ENCODE data around the gene FSD1.

FSD1 gene

GRCh38 chr19:4267101-4267900 lies 37.1 kb upstream of the FSD1 start:
- ATAC-seq (ENCODE audit: insufficient read depth, low read depth) (peak; percentile 88), DNase-seq (peak; percentile 70)
- TF ChIP-seq CTCF (IDR thresholded peaks at IDR 0.05; ENCODE audit: borderline replicate concordance, extremely low read depth, low read length, poor library complexity, severe bottlenecking) (peak; percentile 86), EZH2 (IDR thresholded peaks at IDR 0.05; ENCODE audit: borderline replicate concordance, low read depth, low read length, severe bottlenecking) (no peak)
- no peak overlapping the region for H3K4me2 ChIP-seq (ENCODE audit: insufficient read depth, low read length)
- no peaks in the 10 kb centered on the region for H3K79me2 ChIP-seq (ENCODE audit: insufficient read depth, low read length)
- H4K20me1 ChIP-seq (ENCODE audit: insufficient read depth, low read length): peaks cover 6% of the 10 kb centered on the region
- peaks cover 52% of the 10 kb centered on the region for H3K36me3 ChIP-seq (ENCODE audit: insufficient read depth, low read length)
- no peaks in the 10 kb centered on the region for H3K4me1 ChIP-seq (ENCODE audit: insufficient read depth, low read length)
- no peak overlapping the region for H3K27ac ChIP-seq (ENCODE audit: low read length)
- no peaks in the 10 kb centered on the region for H3K27me3 ChIP-seq (ENCODE audit: insufficient read depth, low read length, poor library complexity)
- H3K9me3 ChIP-seq (ENCODE audit: insufficient read depth, low read length, severe bottlenecking): no peaks in the 10 kb centered on the region
- no peak overlapping the region for H2AFZ ChIP-seq (ENCODE audit: low read depth, low read length)
- H3K9ac ChIP-seq (ENCODE audit: low read depth, low read length): no peak overlapping the region
- H3K4me3 ChIP-seq (ENCODE audit: low read depth in 1 of 2, low read length in 2 of 2): no peak overlapping the region

- Histone ChIP-seq H4K20me1 (ENCODE audit: insufficient read depth, low read length) (peaks cover 6% of the 10 kb centered on the region), H3K27me3 (ENCODE audit: insufficient read depth, low read length, poor library complexity) (no peaks in the 10 kb centered on the region), H3K9ac (ENCODE audit: low read depth, low read length) (no peak overlapping the region), H2AFZ (ENCODE audit: low read depth, low read length) (no peak overlapping the region), H3K27ac (ENCODE audit: low read length) (no peak overlapping the region), H3K4me3 (ENCODE audit: low read depth in 1 of 2, low read length in 2 of 2) (no peak overlapping the region), H3K9me3 (ENCODE audit: insufficient read depth, low read length, severe bottlenecking) (no peaks in the 10 kb centered on the region), H3K79me2 (ENCODE audit: insufficient read depth, low read length) (no peaks in the 10 kb centered on the region), H3K4me2 (ENCODE audit: insufficient read depth, low read length) (no peak overlapping the region), H3K36me3 (ENCODE audit: insufficient read depth, low read length) (peaks cover 46% of the 10 kb centered on the region), H3K4me1 (ENCODE audit: insufficient read depth, low read length) (no peaks in the 10 kb centered on the region)
- ATAC-seq (ENCODE audit: insufficient read depth, low read depth) (no peak), DNase-seq (no peak)
- TF ChIP-seq CTCF (IDR thresholded peaks at IDR 0.05; ENCODE audit: borderline replicate concordance, extremely low read depth, low read length, poor library complexity, severe bottlenecking): no peak
These were observed 36.2 kb upstream of the FSD1 start for GRCh38 chr19:4267901-4268815.

GRCh38 chr19:4268816-4269430 lies 35.5 kb upstream of the FSD1 start:
- peaks cover 43% of the 10 kb centered on the region for H3K36me3 ChIP-seq (ENCODE audit: insufficient read depth, low read length)
- TF ChIP-seq CTCF (IDR thresholded peaks at IDR 0.05; ENCODE audit: borderline replicate concordance, extremely low read depth, low read length, poor library complexity, severe bottlenecking) (no peak), EZH2 (IDR thresholded peaks at IDR 0.05; ENCODE audit: borderline replicate concordance, low read depth, low read length, severe bottlenecking) (no peak)
- H3K9ac ChIP-seq (ENCODE audit: low read depth, low read length): no peak overlapping the region
- no peaks in the 10 kb centered on the region for H3K9me3 ChIP-seq (ENCODE audit: insufficient read depth, low read length, severe bottlenecking)
- H3K4me3 ChIP-seq (ENCODE audit: low read depth in 1 of 2, low read length in 2 of 2): no peak overlapping the region
- no peaks in the 10 kb centered on the region for H3K27me3 ChIP-seq (ENCODE audit: insufficient read depth, low read length, poor library complexity)
- peaks cover 6% of the 10 kb centered on the region for H4K20me1 ChIP-seq (ENCODE audit: insufficient read depth, low read length)
- no peak overlapping the region for H2AFZ ChIP-seq (ENCODE audit: low read depth, low read length)
- no peak for ATAC-seq (ENCODE audit: insufficient read depth, low read depth)
- no peaks in the 10 kb centered on the region for H3K4me1 ChIP-seq (ENCODE audit: insufficient read depth, low read length)
- H3K27ac ChIP-seq (ENCODE audit: low read length): no peak overlapping the region
- no peaks in the 10 kb centered on the region for H3K79me2 ChIP-seq (ENCODE audit: insufficient read depth, low read length)
- no peak overlapping the region for H3K4me2 ChIP-seq (ENCODE audit: insufficient read depth, low read length)
- no peak for DNase-seq
